ENCODE data around the gene ANKRD33.

The ANKRD33 gene

DNA sequence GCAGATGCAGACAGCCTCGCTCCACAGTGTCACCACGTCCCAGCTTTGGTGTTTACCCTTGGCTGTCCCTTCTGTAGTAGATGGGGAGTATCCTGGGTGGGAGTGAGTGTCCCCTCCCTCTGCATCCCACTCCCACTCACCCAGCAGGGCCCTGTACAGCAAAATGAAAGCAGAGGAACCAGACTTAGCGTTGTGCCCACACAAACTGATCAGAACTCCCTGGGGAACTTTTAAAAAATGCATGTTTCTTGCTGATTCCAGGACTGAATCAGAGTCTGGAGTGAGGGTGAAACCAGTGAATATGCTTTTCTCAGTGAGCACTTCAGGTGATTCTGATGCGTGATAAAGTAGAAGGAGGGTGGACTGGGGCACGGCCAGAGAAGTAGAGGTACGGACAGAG lies 22.3 kb downstream of the ANKRD33 start:
- no peak for TF ChIP-seq ARNTL (CRISPR knock-in tag; IDR thresholded peaks at IDR 0.05; ENCODE audit: borderline replicate concordance, low read depth)
- TF ChIP-seq OSR1 (CRISPR knock-in tag; IDR thresholded peaks at IDR 0.05), result no peak
- TF ChIP-seq, protein P1, sequence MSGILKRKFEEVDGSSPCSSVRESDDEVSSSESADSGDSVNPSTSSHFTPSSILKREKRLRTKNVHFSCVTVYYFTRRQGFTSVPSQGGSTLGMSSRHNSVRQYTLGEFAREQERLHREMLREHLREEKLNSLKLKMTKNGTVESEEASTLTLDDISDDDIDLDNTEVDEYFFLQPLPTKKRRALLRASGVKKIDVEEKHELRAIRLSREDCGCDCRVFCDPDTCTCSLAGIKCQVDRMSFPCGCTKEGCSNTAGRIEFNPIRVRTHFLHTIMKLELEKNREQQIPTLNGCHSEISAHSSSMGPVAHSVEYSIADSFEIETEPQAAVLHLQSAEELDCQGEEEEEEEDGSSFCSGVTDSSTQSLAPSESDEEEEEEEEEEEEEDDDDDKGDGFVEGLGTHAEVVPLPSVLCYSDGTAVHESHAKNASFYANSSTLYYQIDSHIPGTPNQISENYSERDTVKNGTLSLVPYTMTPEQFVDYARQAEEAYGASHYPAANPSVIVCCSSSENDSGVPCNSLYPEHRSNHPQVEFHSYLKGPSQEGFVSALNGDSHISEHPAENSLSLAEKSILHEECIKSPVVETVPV (CRISPR knock-in tag; IDR thresholded peaks at IDR 0.05), result no peak
- TF ChIP-seq, protein P2, sequence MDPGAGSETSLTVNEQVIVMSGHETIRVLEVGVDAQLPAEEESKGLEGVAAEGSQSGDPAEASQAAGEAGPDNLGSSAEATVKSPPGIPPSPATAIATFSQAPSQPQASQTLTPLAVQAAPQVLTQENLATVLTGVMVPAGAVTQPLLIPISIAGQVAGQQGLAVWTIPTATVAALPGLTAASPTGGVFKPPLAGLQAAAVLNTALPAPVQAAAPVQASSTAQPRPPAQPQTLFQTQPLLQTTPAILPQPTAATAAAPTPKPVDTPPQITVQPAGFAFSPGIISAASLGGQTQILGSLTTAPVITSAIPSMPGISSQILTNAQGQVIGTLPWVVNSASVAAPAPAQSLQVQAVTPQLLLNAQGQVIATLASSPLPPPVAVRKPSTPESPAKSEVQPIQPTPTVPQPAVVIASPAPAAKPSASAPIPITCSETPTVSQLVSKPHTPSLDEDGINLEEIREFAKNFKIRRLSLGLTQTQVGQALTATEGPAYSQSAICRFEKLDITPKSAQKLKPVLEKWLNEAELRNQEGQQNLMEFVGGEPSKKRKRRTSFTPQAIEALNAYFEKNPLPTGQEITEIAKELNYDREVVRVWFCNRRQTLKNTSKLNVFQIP (CRISPR knock-in tag; IDR thresholded peaks at IDR 0.05; ENCODE audit: borderline replicate concordance, low read depth), result no peak
- no peak for TF ChIP-seq TCF4 (CRISPR knock-in tag; IDR thresholded peaks at IDR 0.05; ENCODE audit: borderline replicate concordance)
- no peak for TF ChIP-seq TOX (CRISPR knock-in tag; IDR thresholded peaks at IDR 0.05; ENCODE audit: borderline replicate concordance)
- ATAC-seq, result no peak

DNA sequence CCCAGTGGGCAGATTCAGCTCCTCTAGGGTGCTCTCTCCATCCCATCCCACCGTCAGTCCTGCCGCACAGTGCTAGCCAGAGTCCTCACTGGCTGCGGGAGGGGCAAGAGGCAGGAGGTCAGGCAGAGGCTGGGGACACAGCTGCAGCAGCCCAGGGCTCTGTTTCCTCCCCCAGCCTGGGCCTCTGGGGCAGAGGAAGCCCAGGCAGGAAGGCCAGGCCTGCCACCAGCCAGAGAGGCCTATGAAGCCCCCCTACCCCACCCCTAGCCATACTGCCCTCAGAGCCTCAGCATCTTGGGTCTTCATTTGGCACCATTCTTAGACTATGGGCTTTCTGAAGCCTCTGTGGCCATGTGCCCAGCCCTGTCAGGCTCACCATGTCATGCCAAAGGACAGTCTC lies 22.8 kb downstream of the ANKRD33 start:
- TF ChIP-seq, protein P1 (CRISPR knock-in tag; IDR thresholded peaks at IDR 0.05), result no peak
- no peak for TF ChIP-seq CSDC2 (CRISPR knock-in tag; IDR thresholded peaks at IDR 0.05)
- TF ChIP-seq, protein P3, sequence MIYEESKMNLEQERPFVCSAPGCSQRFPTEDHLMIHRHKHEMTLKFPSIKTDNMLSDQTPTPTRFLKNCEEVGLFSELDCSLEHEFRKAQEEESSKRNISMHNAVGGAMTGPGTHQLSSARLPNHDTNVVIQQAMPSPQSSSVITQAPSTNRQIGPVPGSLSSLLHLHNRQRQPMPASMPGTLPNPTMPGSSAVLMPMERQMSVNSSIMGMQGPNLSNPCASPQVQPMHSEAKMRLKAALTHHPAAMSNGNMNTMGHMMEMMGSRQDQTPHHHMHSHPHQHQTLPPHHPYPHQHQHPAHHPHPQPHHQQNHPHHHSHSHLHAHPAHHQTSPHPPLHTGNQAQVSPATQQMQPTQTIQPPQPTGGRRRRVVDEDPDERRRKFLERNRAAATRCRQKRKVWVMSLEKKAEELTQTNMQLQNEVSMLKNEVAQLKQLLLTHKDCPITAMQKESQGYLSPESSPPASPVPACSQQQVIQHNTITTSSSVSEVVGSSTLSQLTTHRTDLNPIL (CRISPR knock-in tag; IDR thresholded peaks at IDR 0.05; ENCODE audit: low read depth), result no peak
- TF ChIP-seq ZFP3 (CRISPR knock-in tag; IDR thresholded peaks at IDR 0.05), result no peak
- no peak for TF ChIP-seq SNAI2 (CRISPR knock-in tag; IDR thresholded peaks at IDR 0.05)
- TF ChIP-seq, protein P4, sequence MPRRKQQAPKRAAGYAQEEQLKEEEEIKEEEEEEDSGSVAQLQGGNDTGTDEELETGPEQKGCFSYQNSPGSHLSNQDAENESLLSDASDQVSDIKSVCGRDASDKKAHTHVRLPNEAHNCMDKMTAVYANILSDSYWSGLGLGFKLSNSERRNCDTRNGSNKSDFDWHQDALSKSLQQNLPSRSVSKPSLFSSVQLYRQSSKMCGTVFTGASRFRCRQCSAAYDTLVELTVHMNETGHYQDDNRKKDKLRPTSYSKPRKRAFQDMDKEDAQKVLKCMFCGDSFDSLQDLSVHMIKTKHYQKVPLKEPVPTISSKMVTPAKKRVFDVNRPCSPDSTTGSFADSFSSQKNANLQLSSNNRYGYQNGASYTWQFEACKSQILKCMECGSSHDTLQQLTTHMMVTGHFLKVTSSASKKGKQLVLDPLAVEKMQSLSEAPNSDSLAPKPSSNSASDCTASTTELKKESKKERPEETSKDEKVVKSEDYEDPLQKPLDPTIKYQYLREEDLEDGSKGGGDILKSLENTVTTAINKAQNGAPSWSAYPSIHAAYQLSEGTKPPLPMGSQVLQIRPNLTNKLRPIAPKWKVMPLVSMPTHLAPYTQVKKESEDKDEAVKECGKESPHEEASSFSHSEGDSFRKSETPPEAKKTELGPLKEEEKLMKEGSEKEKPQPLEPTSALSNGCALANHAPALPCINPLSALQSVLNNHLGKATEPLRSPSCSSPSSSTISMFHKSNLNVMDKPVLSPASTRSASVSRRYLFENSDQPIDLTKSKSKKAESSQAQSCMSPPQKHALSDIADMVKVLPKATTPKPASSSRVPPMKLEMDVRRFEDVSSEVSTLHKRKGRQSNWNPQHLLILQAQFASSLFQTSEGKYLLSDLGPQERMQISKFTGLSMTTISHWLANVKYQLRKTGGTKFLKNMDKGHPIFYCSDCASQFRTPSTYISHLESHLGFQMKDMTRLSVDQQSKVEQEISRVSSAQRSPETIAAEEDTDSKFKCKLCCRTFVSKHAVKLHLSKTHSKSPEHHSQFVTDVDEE (CRISPR knock-in tag; IDR thresholded peaks at IDR 0.05), result no peak
- no peak for TF ChIP-seq OSR1 (CRISPR knock-in tag; IDR thresholded peaks at IDR 0.05)
- TF ChIP-seq ZC3H10 (CRISPR knock-in tag; IDR thresholded peaks at IDR 0.05), result no peak
- TF ChIP-seq TCF4 (CRISPR knock-in tag; IDR thresholded peaks at IDR 0.05; ENCODE audit: borderline replicate concordance), result no peak
- ATAC-seq, result no peak

DNA sequence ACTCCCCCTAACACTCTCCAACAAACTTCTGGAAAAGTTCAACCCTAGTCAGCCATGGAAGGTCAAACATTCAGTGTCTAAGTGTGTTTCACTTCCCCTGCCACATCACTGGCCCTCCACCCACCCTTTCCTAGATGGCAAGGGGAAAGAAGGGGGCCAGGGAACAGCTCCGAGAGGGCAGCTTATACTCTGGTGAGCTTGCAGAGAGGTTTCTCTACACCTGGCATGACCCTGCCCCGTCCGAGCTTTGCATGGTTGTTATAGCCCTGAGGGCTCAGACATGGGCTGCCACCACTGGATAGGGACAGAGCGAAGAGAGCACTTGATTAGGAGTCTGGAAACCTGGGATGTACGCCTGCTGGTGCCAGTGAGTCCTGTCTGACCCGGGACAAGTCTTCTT lies 23.4 kb downstream of the ANKRD33 start:
- ATAC-seq, result no peak
- TF ChIP-seq, protein P1 (CRISPR knock-in tag; IDR thresholded peaks at IDR 0.05), result no peak
- TF ChIP-seq, protein P3 (CRISPR knock-in tag; IDR thresholded peaks at IDR 0.05; ENCODE audit: low read depth), result no peak
- TF ChIP-seq ZFP3 (CRISPR knock-in tag; IDR thresholded peaks at IDR 0.05) (no peak), RARB (CRISPR knock-in tag; IDR thresholded peaks at IDR 0.05) (no peak), CSDC2 (CRISPR knock-in tag; IDR thresholded peaks at IDR 0.05) (no peak)
